ENCODE results near the gene TRPT1.
A peak's percentile ranks its signal among the peaks of the same experiment; 100 is the strongest.

The TRPT1 gene

GRCh38 chr11:64224151-64224890, 1.7 kb downstream of the TRPT1 start:
- Mint-ChIP-seq H3K27me3 (no peaks in the 10 kb centered on the region), H3K4me3 (no peak overlapping the region), H3K36me3 (ENCODE audit: low read depth) (peaks cover 63% of the 10 kb centered on the region), H3K27ac (peak overlapping the region; percentile 92), H3K4me1 (ENCODE audit: low read depth) (peaks cover 56% of the 10 kb centered on the region), H3K9me3 (no peaks in the 10 kb centered on the region)
- intact Hi-C loops (cut with micrococcal nuclease) = no loop called here

- Mint-ChIP-seq H3K27ac (no peak overlapping the region), H3K27me3 (no peaks in the 10 kb centered on the region), H3K9me3 (no peaks in the 10 kb centered on the region), H3K4me3 (no peak overlapping the region), H3K4me1 (ENCODE audit: low read depth) (peaks cover 53% of the 10 kb centered on the region), H3K36me3 (ENCODE audit: low read depth) (peaks cover 69% of the 10 kb centered on the region)
- intact Hi-C loops (cut with micrococcal nuclease) = no loop called here
Observed at GRCh38 chr11:64223001-64223651, 2.9 kb downstream of the TRPT1 start.

- Mint-ChIP-seq H3K36me3 (ENCODE audit: low read depth) (peaks cover 74% of the 10 kb centered on the region), H3K4me1 (ENCODE audit: low read depth) (peaks cover 48% of the 10 kb centered on the region), H3K4me3 (no peak overlapping the region), H3K27ac (no peak overlapping the region), H3K27me3 (no peaks in the 10 kb centered on the region), H3K9me3 (no peaks in the 10 kb centered on the region)
- intact Hi-C loops (cut with micrococcal nuclease) = no loop called here
Observed at GRCh38 chr11:64222651-64223000, 3.4 kb downstream of the TRPT1 start.

GRCh38 chr11:64220798-64221197, 5.2 kb downstream of the TRPT1 start:
- peaks cover 37% of the 10 kb centered on the region for H3K4me1 Mint-ChIP-seq (ENCODE audit: low read depth)
- intact Hi-C loops (cut with micrococcal nuclease) = no loop called here
- H3K9me3 Mint-ChIP-seq = no peaks in the 10 kb centered on the region
- H3K36me3 Mint-ChIP-seq (ENCODE audit: low read depth) = peaks cover 93% of the 10 kb centered on the region
- H3K27ac Mint-ChIP-seq = no peak overlapping the region
- no peaks in the 10 kb centered on the region for H3K27me3 Mint-ChIP-seq
- no peak overlapping the region for H3K4me3 Mint-ChIP-seq

GRCh38 chr11:64220271-64220670, 5.7 kb downstream of the TRPT1 start:
- intact Hi-C loops (cut with micrococcal nuclease) = no loop called here
- no peak overlapping the region for H3K4me3 Mint-ChIP-seq
- H3K9me3 Mint-ChIP-seq = no peaks in the 10 kb centered on the region
- peaks cover 34% of the 10 kb centered on the region for H3K4me1 Mint-ChIP-seq (ENCODE audit: low read depth)
- peaks cover 98% of the 10 kb centered on the region for H3K36me3 Mint-ChIP-seq (ENCODE audit: low read depth)
- no peak overlapping the region for H3K27ac Mint-ChIP-seq
- H3K27me3 Mint-ChIP-seq = no peaks in the 10 kb centered on the region

GRCh38 chr11:64219755-64220154, 6.2 kb downstream of the TRPT1 start:
- intact Hi-C loops (cut with micrococcal nuclease) = no loop called here
- Mint-ChIP-seq H3K4me1 (ENCODE audit: low read depth) (peaks cover 34% of the 10 kb centered on the region), H3K9me3 (no peaks in the 10 kb centered on the region), H3K36me3 (ENCODE audit: low read depth) (peaks cover 100% of the 10 kb centered on the region), H3K27me3 (no peaks in the 10 kb centered on the region), H3K4me3 (no peak overlapping the region), H3K27ac (no peak overlapping the region)

- H3K36me3 Mint-ChIP-seq (ENCODE audit: low read depth) = peaks cover 100% of the 10 kb centered on the region
- H3K27me3 Mint-ChIP-seq = no peaks in the 10 kb centered on the region
- H3K4me1 Mint-ChIP-seq (ENCODE audit: low read depth) = peaks cover 30% of the 10 kb centered on the region
- no peak overlapping the region for H3K4me3 Mint-ChIP-seq
- H3K27ac Mint-ChIP-seq = no peak overlapping the region
- intact Hi-C loops (cut with micrococcal nuclease) = no loop called here
- H3K9me3 Mint-ChIP-seq = no peaks in the 10 kb centered on the region
Observed at GRCh38 chr11:64219354-64219684, 6.7 kb downstream of the TRPT1 start.

- Mint-ChIP-seq H3K9me3 (no peaks in the 10 kb centered on the region), H3K27ac (no peak overlapping the region), H3K36me3 (ENCODE audit: low read depth) (peaks cover 100% of the 10 kb centered on the region), H3K27me3 (no peaks in the 10 kb centered on the region), H3K4me3 (no peak overlapping the region), H3K4me1 (ENCODE audit: low read depth) (peaks cover 25% of the 10 kb centered on the region)
- intact Hi-C loops (cut with micrococcal nuclease) = no loop called here
Observed at GRCh38 chr11:64218628-64219353, 7.2 kb downstream of the TRPT1 start.

GRCh38 chr11:64216879-64217278, 9.1 kb downstream of the TRPT1 start:
- Mint-ChIP-seq H3K27ac (no peak overlapping the region), H3K27me3 (no peaks in the 10 kb centered on the region), H3K9me3 (no peaks in the 10 kb centered on the region), H3K36me3 (ENCODE audit: low read depth) (peaks cover 100% of the 10 kb centered on the region), H3K4me1 (ENCODE audit: low read depth) (peaks cover 30% of the 10 kb centered on the region), H3K4me3 (no peak overlapping the region)
- intact Hi-C loops (cut with micrococcal nuclease) = no loop called here

- H3K27ac Mint-ChIP-seq = peak overlapping the region; percentile 10
- H3K27me3 Mint-ChIP-seq = no peaks in the 10 kb centered on the region
- peaks cover 59% of the 10 kb centered on the region for H3K4me1 Mint-ChIP-seq (ENCODE audit: low read depth)
- no peak overlapping the region for H3K4me3 Mint-ChIP-seq
- intact Hi-C loops (cut with micrococcal nuclease) = no loop called here
- H3K36me3 Mint-ChIP-seq (ENCODE audit: low read depth) = peaks cover 99% of the 10 kb centered on the region
- no peaks in the 10 kb centered on the region for H3K9me3 Mint-ChIP-seq
Observed at GRCh38 chr11:64211181-64211872, 14.7 kb downstream of the TRPT1 start.

- Mint-ChIP-seq H3K9me3 (no peaks in the 10 kb centered on the region), H3K4me3 (no peak overlapping the region), H3K4me1 (ENCODE audit: low read depth) (peaks cover 67% of the 10 kb centered on the region), H3K36me3 (ENCODE audit: low read depth) (peaks cover 90% of the 10 kb centered on the region), H3K27ac (peak overlapping the region; percentile 15), H3K27me3 (no peaks in the 10 kb centered on the region)
- intact Hi-C loops (cut with micrococcal nuclease) = no loop called here
Observed at GRCh38 chr11:64210301-64211020, 15.5 kb downstream of the TRPT1 start.

GRCh38 chr11:64209563-64209843, 16.5 kb downstream of the TRPT1 start:
- H3K27me3 Mint-ChIP-seq = no peaks in the 10 kb centered on the region
- intact Hi-C loops (cut with micrococcal nuclease) = no loop called here
- H3K4me3 Mint-ChIP-seq = peak overlapping the region; percentile 92
- peaks cover 85% of the 10 kb centered on the region for H3K36me3 Mint-ChIP-seq (ENCODE audit: low read depth)
- H3K4me1 Mint-ChIP-seq (ENCODE audit: low read depth) = peaks cover 70% of the 10 kb centered on the region
- peak overlapping the region; percentile 91 for H3K27ac Mint-ChIP-seq
- no peaks in the 10 kb centered on the region for H3K9me3 Mint-ChIP-seq

- peak overlapping the region; percentile 92 for H3K4me3 Mint-ChIP-seq
- no peaks in the 10 kb centered on the region for H3K27me3 Mint-ChIP-seq
- peak overlapping the region; percentile 91 for H3K27ac Mint-ChIP-seq
- intact Hi-C loops (cut with micrococcal nuclease) = no loop called here
- H3K4me1 Mint-ChIP-seq (ENCODE audit: low read depth) = peaks cover 76% of the 10 kb centered on the region
- H3K36me3 Mint-ChIP-seq (ENCODE audit: low read depth) = peaks cover 85% of the 10 kb centered on the region
- no peaks in the 10 kb centered on the region for H3K9me3 Mint-ChIP-seq
Observed at GRCh38 chr11:64208796-64209562, 17.0 kb downstream of the TRPT1 start.

Data from dendritic cell treated with granulocyte-macrophage colony-stimulating factor and Interleukin-4, amounts not matched to agents 40 ng/mL and 50 ng/mL, for 4 days (primary cell).